ENCODE measurements around the gene ACTN2. TPM values are rescaled to one million over a fixed set of nuclear protein-coding genes. Genes with fewer than 3 reads are reported as not detected.

ACTN2 gene
- total and polyA plus RNA-seq, 2 donors (not counting 3 experiments of a cell fraction or from before 2014, with no cell fraction given) = 0.22 to 0.55 TPM

GRCh38 chr1:236734141-236734765 lies 48.0 kb downstream of the ACTN2 start:
- no peaks in the 10 kb centered on the region for H3K79me2 ChIP-seq (ENCODE audit: control insufficient read depth, insufficient read depth, low read length)
- no peaks in the 10 kb centered on the region for H3K36me3 ChIP-seq (ENCODE audit: control insufficient read depth in 2 of 2, extremely low read depth in 1 of 2, insufficient read depth in 2 of 2, low read length in 2 of 2)
- ChIA-PET CTCF (interaction anchor here (1.0 kb wide), 1 partner anchor 25 kb away, joined by 5 read pairs; no protein-coding TSS in a partner anchor), POLR2A (no interaction called here)
- H3K27me3 ChIP-seq (ENCODE audit: control insufficient read depth in 2 of 2, insufficient read depth in 2 of 2, low read length in 2 of 2) = no peaks in the 10 kb centered on the region
- H4K20me1 ChIP-seq (replicated peaks; ENCODE audit: control insufficient read depth, extremely low read depth, insufficient read depth, low read length) = no peaks in the 10 kb centered on the region
- H3K9me3 ChIP-seq (replicated peaks; ENCODE audit: control insufficient read depth, insufficient read depth, low read length) = no peaks in the 10 kb centered on the region
- DNase-seq (ENCODE audit: low read depth, low spot score) = peak; percentile 95
- H2AFZ ChIP-seq (ENCODE audit: low read depth, low read length) = peak overlapping the region; percentile 13
- H3K9ac ChIP-seq (replicated peaks; ENCODE audit: extremely low read depth, insufficient read depth, low read length) = peak overlapping the region; percentile 26
- H3K9me1 ChIP-seq (replicated peaks; ENCODE audit: control insufficient read depth, extremely low read depth, insufficient read depth, low read length) = no peaks in the 10 kb centered on the region
- dilution Hi-C loops (cut with MboI; ENCODE audit: extremely low pct_ligation_motif_present, low sequenced_read_pairs) (no loop called here), intact Hi-C loops (cut with micrococcal nuclease) (loop anchor here (1.0 kb wide), 2 partner anchors 48 to 61 kb away; partner anchors contain the start of genes ACTN2 and MTR)
- TF ChIP-seq JUN (IDR thresholded peaks at IDR 0.05; ENCODE audit: borderline replicate concordance, insufficient read depth, insufficient read length, low read depth) = peak; percentile 87
- TF ChIP-seq FOS (IDR thresholded peaks at IDR 0.05; ENCODE audit: borderline replicate concordance, insufficient read depth, low read length) = peak; percentile 93
- no peak for TF ChIP-seq POLR2AphosphoS5 (IDR thresholded peaks at IDR 0.05; ENCODE audit: insufficient read depth, low read depth, low read length)
- peak; percentile 39 for TF ChIP-seq POLR2A (IDR thresholded peaks at IDR 0.05; ENCODE audit: low read depth, low read length)
- H3K4me3 ChIP-seq (replicated peaks in 1 of 3; ENCODE audit: insufficient read depth in 1 of 3, low read depth in 1 of 3, low read length in 3 of 3) = peak overlapping the region in 1 of 3 experiments; percentile 15
- H3K4me1 ChIP-seq (ENCODE audit: control insufficient read depth, extremely low read depth, insufficient read depth, low read length) = peaks cover 16% of the 10 kb centered on the region
- no TSS peak for BruUV-seq (replicated peaks)
- H3K4me2 ChIP-seq (ENCODE audit: insufficient read depth, low read length) = peak overlapping the region; percentile 41
- peak; percentile 91 for FAIRE-seq
- peak overlapping the region; percentile 52 for H3K27ac ChIP-seq (ENCODE audit: insufficient read depth, low read depth, low read length)

- no peaks in the 10 kb centered on the region for H3K9me1 ChIP-seq (replicated peaks; ENCODE audit: control insufficient read depth, extremely low read depth, insufficient read depth, low read length)
- dilution Hi-C loops (cut with MboI; ENCODE audit: extremely low pct_ligation_motif_present, low sequenced_read_pairs) (no loop called here), intact Hi-C loops (cut with micrococcal nuclease) (no loop called here)
- H3K9ac ChIP-seq (replicated peaks; ENCODE audit: extremely low read depth, insufficient read depth, low read length) = no peak overlapping the region
- POLR2A ChIA-PET = no interaction called here
- H3K9me3 ChIP-seq (replicated peaks; ENCODE audit: control insufficient read depth, insufficient read depth, low read length) = no peaks in the 10 kb centered on the region
- no peaks in the 10 kb centered on the region for H3K36me3 ChIP-seq (ENCODE audit: control insufficient read depth in 2 of 2, extremely low read depth in 1 of 2, insufficient read depth in 2 of 2, low read length in 2 of 2)
- DNase-seq (ENCODE audit: low read depth, low spot score) (no peak), FAIRE-seq (no peak)
- H3K79me2 ChIP-seq (ENCODE audit: control insufficient read depth, insufficient read depth, low read length) = no peaks in the 10 kb centered on the region
- peaks cover 16% of the 10 kb centered on the region for H3K4me1 ChIP-seq (ENCODE audit: control insufficient read depth, extremely low read depth, insufficient read depth, low read length)
- H2AFZ ChIP-seq (ENCODE audit: low read depth, low read length) = no peak overlapping the region
- TF ChIP-seq POLR2AphosphoS5 (IDR thresholded peaks at IDR 0.05; ENCODE audit: insufficient read depth, low read depth, low read length) = no peak
- no peak for TF ChIP-seq POLR2A (IDR thresholded peaks at IDR 0.05; ENCODE audit: low read depth, low read length)
- no peak for TF ChIP-seq EZH2 (IDR thresholded peaks at IDR 0.05; ENCODE audit: borderline replicate concordance, low read depth, low read length, severe bottlenecking)
- no peak for TF ChIP-seq MYC (IDR thresholded peaks at IDR 0.05; ENCODE audit: low read depth, low read length)
- TF ChIP-seq MAX (IDR thresholded peaks at IDR 0.05; ENCODE audit: insufficient read depth, insufficient read length) = no peak
- TF ChIP-seq FOS (IDR thresholded peaks at IDR 0.05; ENCODE audit: borderline replicate concordance, insufficient read depth, low read length) = no peak
- TF ChIP-seq CTCF (IDR thresholded peaks at IDR 0.05; ENCODE audit: extremely low read depth in 1 of 2, insufficient read depth in 1 of 2, low read depth in 1 of 2, low read length in 2 of 2) = no peak
- TF ChIP-seq JUN (IDR thresholded peaks at IDR 0.05; ENCODE audit: borderline replicate concordance, insufficient read depth, insufficient read length, low read depth) = no peak
- TF ChIP-seq GATA2 (IDR thresholded peaks at IDR 0.05; ENCODE audit: insufficient read depth, insufficient read length, low read depth, low read length) = no peak
- no peak overlapping the region for H3K4me2 ChIP-seq (ENCODE audit: insufficient read depth, low read length)
- CTCF ChIA-PET = interaction anchor here (1.6 kb wide), 1 partner anchor 22 kb away, joined by 7 read pairs; no protein-coding TSS in a partner anchor
- H3K27ac ChIP-seq (ENCODE audit: insufficient read depth, low read depth, low read length) = no peak overlapping the region
- no peaks in the 10 kb centered on the region for H3K27me3 ChIP-seq (ENCODE audit: control insufficient read depth in 2 of 2, insufficient read depth in 2 of 2, low read length in 2 of 2)
- H3K4me3 ChIP-seq (replicated peaks in 1 of 3; ENCODE audit: insufficient read depth in 1 of 3, low read depth in 1 of 3, low read length in 3 of 3) = no peak overlapping the region
- no peaks in the 10 kb centered on the region for H4K20me1 ChIP-seq (replicated peaks; ENCODE audit: control insufficient read depth, extremely low read depth, insufficient read depth, low read length)
- no TSS peak for BruUV-seq (replicated peaks)
These were observed 50.5 kb downstream of the ACTN2 start for GRCh38 chr1:236736761-236737160.

Data from endothelial cell of umbilical vein (primary cell).